Activated naive CD4-positive, alpha-beta T cell treated with anti-CD3 and anti-CD28 coated beads, Interleukin-2, amount 50 U/mL, for 16 hours (primary cell): ENCODE results near the gene AFF3.

Experiments used
- DNase-seq: peaks from one replicate; pipeline ENCODE4 v3.0.0-alpha.2; 2020

Gene AFF3

GRCh38 chr2:99571533-99571932 is 570.9 kb downstream of the AFF3 start:
- DNase-seq, result no peak

GRCh38 chr2:99571021-99571420 is 571.4 kb downstream of the AFF3 start:
- no peak for DNase-seq

GRCh38 chr2:99569386-99569785 is 573.0 kb downstream of the AFF3 start:
- no peak for DNase-seq

GRCh38 chr2:99565227-99565626 is 577.2 kb downstream of the AFF3 start:
- DNase-seq, result no peak

- no peak for DNase-seq
Observed at GRCh38 chr2:99562516-99562915, 579.9 kb downstream of the AFF3 start.

- no peak for DNase-seq
Observed at GRCh38 chr2:99561804-99562203, 580.6 kb downstream of the AFF3 start.

GRCh38 chr2:99559075-99559662 is 583.2 kb downstream of the AFF3 start:
- peak; percentile 86 for DNase-seq

- no peak for DNase-seq
Observed at GRCh38 chr2:99555404-99555803, 587.0 kb downstream of the AFF3 start.

- no peak for DNase-seq
Observed at GRCh38 chr2:99554871-99555270, 587.5 kb downstream of the AFF3 start.

GRCh38 chr2:99554238-99554637 is 588.2 kb downstream of the AFF3 start:
- no peak for DNase-seq

- no peak for DNase-seq
Observed at GRCh38 chr2:99552529-99552928, 589.9 kb downstream of the AFF3 start.

GRCh38 chr2:99550368-99550767 is 592.0 kb downstream of the AFF3 start:
- DNase-seq, result no peak

GRCh38 chr2:99545604-99546003 is 596.8 kb downstream of the AFF3 start:
- no peak for DNase-seq

- DNase-seq, result no peak
Observed at GRCh38 chr2:99545066-99545465, 597.3 kb downstream of the AFF3 start.

- no peak for DNase-seq
Observed at GRCh38 chr2:99544608-99545007, 597.8 kb downstream of the AFF3 start.

- DNase-seq, result no peak
Observed at GRCh38 chr2:99543247-99543646, 599.1 kb downstream of the AFF3 start.

- no peak for DNase-seq
Observed at GRCh38 chr2:99537910-99538485, 604.4 kb downstream of the AFF3 start.

- no peak for DNase-seq
Observed at GRCh38 chr2:99524056-99524455, 618.3 kb downstream of the AFF3 start.

- no peak for DNase-seq
Observed at GRCh38 chr2:99522157-99522556, 620.2 kb downstream of the AFF3 start.

GRCh38 chr2:99520813-99521212 is 621.6 kb downstream of the AFF3 start:
- no peak for DNase-seq

- no peak for DNase-seq
Observed at GRCh38 chr2:99520195-99520594, 622.2 kb downstream of the AFF3 start.

- no peak for DNase-seq
Observed at GRCh38 chr2:99514357-99514756, 628.0 kb downstream of the AFF3 start.

- no peak for DNase-seq
Observed at GRCh38 chr2:99512181-99512591, 630.2 kb downstream of the AFF3 start.

- no peak for DNase-seq
Observed at GRCh38 chr2:99509387-99509786, 633.0 kb downstream of the AFF3 start.
